Measurements from ENCODE around the gene SRSF10.
"Not testable (repeated sequence)": the region's sequence is repeated elsewhere in the genome, so short reads cannot be mapped to it uniquely, and the experiment has no call there.

SRSF10 gene

GRCh38 chr1:23996700-23997229 lies 16.6 kb upstream of the SRSF10 start:
- DNase-seq, result no peak

- no peak for DNase-seq
Measured at GRCh38 chr1:23995431-23995837, 15.3 kb upstream of the SRSF10 start.

GRCh38 chr1:23992011-23992410 lies 11.9 kb upstream of the SRSF10 start:
- DNase-seq, result not testable (repeated sequence)

GRCh38 chr1:23989263-23989662 lies 9.1 kb upstream of the SRSF10 start:
- DNase-seq, result no peak

GRCh38 chr1:23987038-23987437 lies 6.9 kb upstream of the SRSF10 start:
- not testable (repeated sequence) for DNase-seq

GRCh38 chr1:23984417-23985186 lies 4.5 kb upstream of the SRSF10 start:
- no peak for DNase-seq

GRCh38 chr1:23980728-23981070 lies 572 bp upstream of the SRSF10 start:
- DNase-seq, result no peak

- no peak for DNase-seq
Measured at GRCh38 chr1:23979387-23979880, 693 bp downstream of the SRSF10 start.

- DNase-seq, result no peak
Measured at GRCh38 chr1:23978805-23979204, 1.3 kb downstream of the SRSF10 start.

- DNase-seq, result no peak
Measured at GRCh38 chr1:23977854-23978191, 2.3 kb downstream of the SRSF10 start.

GRCh38 chr1:23977187-23977853 lies 2.8 kb downstream of the SRSF10 start:
- no peak for DNase-seq

GRCh38 chr1:23967871-23968270 lies 12.3 kb downstream of the SRSF10 start:
- DNase-seq, result no peak

- no peak for DNase-seq
Measured at GRCh38 chr1:23966973-23967493, 13.1 kb downstream of the SRSF10 start.

GRCh38 chr1:23964790-23965740 lies 15.1 kb downstream of the SRSF10 start:
- DNase-seq, result no peak

GRCh38 chr1:23964235-23964668 lies 15.9 kb downstream of the SRSF10 start:
- DNase-seq, result no peak

GRCh38 chr1:23963617-23964234 lies 16.4 kb downstream of the SRSF10 start:
- no peak for DNase-seq

GRCh38 chr1:23960291-23961020 lies 19.7 kb downstream of the SRSF10 start:
- no peak for DNase-seq

GRCh38 chr1:23959461-23960290 lies 20.5 kb downstream of the SRSF10 start, which contains the start of gene PNRC2:
Gene PNRC2, plus strand, starts transcription at chr1:23959828. Its CDS starts 1,630 bp downstream, at chr1:23961458.
- DNase-seq, result peak; percentile 88

- DNase-seq, result peak; percentile 49
Measured at GRCh38 chr1:23958810-23959460, 21.2 kb downstream of the SRSF10 start.
